ENCODE measurements around the gene LTF. TPM values are rescaled to one million over a fixed set of nuclear protein-coding genes. Genes with fewer than 3 reads are reported as not detected.

Gene LTF
- total and polyA plus RNA-seq, 9 of the 15 experiments (the other 6 are each of a cell fraction or from before 2014, with no cell fraction given) = 0.07 TPM; not detected in 8

DNA sequence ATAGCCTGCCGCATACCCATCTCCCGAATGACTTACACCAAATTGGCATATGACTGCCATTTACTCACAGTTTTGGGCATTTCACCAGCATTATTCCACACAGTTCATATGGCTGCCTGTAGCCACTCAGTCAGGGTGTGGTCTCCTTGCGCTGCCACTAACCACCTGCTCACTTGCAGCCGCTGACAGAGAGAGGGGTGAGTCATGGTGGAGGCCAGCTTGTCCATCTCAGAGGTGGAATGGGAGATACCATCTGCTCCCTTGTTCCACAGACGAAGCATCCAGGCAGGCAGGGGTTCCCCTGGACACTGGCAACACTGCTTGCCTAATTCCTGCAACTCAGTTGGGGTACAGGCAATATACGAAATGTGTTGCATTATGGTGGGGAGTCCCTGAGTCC lies 42.1 kb downstream of the LTF start (continued):
- TF ChIP-seq, protein P1, sequence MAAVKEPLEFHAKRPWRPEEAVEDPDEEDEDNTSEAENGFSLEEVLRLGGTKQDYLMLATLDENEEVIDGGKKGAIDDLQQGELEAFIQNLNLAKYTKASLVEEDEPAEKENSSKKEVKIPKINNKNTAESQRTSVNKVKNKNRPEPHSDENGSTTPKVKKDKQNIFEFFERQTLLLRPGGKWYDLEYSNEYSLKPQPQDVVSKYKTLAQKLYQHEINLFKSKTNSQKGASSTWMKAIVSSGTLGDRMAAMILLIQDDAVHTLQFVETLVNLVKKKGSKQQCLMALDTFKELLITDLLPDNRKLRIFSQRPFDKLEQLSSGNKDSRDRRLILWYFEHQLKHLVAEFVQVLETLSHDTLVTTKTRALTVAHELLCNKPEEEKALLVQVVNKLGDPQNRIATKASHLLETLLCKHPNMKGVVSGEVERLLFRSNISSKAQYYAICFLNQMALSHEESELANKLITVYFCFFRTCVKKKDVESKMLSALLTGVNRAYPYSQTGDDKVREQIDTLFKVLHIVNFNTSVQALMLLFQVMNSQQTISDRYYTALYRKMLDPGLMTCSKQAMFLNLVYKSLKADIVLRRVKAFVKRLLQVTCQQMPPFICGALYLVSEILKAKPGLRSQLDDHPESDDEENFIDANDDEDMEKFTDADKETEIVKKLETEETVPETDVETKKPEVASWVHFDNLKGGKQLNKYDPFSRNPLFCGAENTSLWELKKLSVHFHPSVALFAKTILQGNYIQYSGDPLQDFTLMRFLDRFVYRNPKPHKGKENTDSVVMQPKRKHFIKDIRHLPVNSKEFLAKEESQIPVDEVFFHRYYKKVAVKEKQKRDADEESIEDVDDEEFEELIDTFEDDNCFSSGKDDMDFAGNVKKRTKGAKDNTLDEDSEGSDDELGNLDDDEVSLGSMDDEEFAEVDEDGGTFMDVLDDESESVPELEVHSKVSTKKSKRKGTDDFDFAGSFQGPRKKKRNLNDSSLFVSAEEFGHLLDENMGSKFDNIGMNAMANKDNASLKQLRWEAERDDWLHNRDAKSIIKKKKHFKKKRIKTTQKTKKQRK (IDR thresholded peaks at IDR 0.05; ENCODE audit: borderline replicate concordance, low read depth, low read length) = no peak
- TF ChIP-seq FOSL1 (tag; conservative IDR thresholded peaks at IDR 0.05) (peak; percentile 96), CBFA2T2 (conservative IDR thresholded peaks at IDR 0.05) (peak; percentile 35), MECOM (CRISPR knock-in tag; IDR thresholded peaks at IDR 0.05) (no peak), XRCC4 (IDR thresholded peaks at IDR 0.05; ENCODE audit: extremely low read depth, insufficient read depth, insufficient read length) (no peak), MYC (IDR thresholded peaks at IDR 0.05; ENCODE audit: low read depth, low read length) (0 out of 2 replicates have a peak, but pooled peaks have one; percentile 29), MYC (CRISPR knock-in tag; IDR thresholded peaks at IDR 0.05; ENCODE audit: borderline replicate concordance, low read depth) (no peak), FOS (IDR thresholded peaks at IDR 0.05; ENCODE audit: extremely low read depth, insufficient read length) (peak; percentile 21), BHLHE40 (IDR thresholded peaks at IDR 0.05; ENCODE audit: low read length) (peak; percentile 64; the same call in 1 of the 2 replicates), ATF7 (IDR thresholded peaks at IDR 0.05) (peak; percentile 90), CTBP1 (IDR thresholded peaks at IDR 0.05; ENCODE audit: borderline replicate concordance) (peak; percentile 90), HDAC2 (IDR thresholded peaks at IDR 0.05) (0 out of 2 replicates have a peak, but pooled peaks have one; percentile 27)
- TF ChIP-seq, protein P2, sequence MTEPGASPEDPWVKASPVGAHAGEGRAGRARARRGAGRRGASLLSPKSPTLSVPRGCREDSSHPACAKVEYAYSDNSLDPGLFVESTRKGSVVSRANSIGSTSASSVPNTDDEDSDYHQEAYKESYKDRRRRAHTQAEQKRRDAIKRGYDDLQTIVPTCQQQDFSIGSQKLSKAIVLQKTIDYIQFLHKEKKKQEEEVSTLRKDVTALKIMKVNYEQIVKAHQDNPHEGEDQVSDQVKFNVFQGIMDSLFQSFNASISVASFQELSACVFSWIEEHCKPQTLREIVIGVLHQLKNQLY (CRISPR knock-in tag; conservative IDR thresholded peaks at IDR 0.05) = no peak
- TF ChIP-seq, protein P3, sequence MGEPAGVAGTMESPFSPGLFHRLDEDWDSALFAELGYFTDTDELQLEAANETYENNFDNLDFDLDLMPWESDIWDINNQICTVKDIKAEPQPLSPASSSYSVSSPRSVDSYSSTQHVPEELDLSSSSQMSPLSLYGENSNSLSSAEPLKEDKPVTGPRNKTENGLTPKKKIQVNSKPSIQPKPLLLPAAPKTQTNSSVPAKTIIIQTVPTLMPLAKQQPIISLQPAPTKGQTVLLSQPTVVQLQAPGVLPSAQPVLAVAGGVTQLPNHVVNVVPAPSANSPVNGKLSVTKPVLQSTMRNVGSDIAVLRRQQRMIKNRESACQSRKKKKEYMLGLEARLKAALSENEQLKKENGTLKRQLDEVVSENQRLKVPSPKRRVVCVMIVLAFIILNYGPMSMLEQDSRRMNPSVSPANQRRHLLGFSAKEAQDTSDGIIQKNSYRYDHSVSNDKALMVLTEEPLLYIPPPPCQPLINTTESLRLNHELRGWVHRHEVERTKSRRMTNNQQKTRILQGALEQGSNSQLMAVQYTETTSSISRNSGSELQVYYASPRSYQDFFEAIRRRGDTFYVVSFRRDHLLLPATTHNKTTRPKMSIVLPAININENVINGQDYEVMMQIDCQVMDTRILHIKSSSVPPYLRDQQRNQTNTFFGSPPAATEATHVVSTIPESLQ (CRISPR knock-in tag; IDR thresholded peaks at IDR 0.05) = no peak
- TF ChIP-seq, protein P4, sequence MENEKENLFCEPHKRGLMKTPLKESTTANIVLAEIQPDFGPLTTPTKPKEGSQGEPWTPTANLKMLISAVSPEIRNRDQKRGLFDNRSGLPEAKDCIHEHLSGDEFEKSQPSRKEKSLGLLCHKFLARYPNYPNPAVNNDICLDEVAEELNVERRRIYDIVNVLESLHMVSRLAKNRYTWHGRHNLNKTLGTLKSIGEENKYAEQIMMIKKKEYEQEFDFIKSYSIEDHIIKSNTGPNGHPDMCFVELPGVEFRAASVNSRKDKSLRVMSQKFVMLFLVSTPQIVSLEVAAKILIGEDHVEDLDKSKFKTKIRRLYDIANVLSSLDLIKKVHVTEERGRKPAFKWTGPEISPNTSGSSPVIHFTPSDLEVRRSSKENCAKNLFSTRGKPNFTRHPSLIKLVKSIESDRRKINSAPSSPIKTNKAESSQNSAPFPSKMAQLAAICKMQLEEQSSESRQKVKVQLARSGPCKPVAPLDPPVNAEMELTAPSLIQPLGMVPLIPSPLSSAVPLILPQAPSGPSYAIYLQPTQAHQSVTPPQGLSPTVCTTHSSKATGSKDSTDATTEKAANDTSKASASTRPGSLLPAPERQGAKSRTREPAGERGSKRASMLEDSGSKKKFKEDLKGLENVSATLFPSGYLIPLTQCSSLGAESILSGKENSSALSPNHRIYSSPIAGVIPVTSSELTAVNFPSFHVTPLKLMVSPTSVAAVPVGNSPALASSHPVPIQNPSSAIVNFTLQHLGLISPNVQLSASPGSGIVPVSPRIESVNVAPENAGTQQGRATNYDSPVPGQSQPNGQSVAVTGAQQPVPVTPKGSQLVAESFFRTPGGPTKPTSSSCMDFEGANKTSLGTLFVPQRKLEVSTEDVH (IDR thresholded peaks at IDR 0.05; ENCODE audit: low read depth, partially characterized antibody) = no peak
- TF ChIP-seq, protein P5, sequence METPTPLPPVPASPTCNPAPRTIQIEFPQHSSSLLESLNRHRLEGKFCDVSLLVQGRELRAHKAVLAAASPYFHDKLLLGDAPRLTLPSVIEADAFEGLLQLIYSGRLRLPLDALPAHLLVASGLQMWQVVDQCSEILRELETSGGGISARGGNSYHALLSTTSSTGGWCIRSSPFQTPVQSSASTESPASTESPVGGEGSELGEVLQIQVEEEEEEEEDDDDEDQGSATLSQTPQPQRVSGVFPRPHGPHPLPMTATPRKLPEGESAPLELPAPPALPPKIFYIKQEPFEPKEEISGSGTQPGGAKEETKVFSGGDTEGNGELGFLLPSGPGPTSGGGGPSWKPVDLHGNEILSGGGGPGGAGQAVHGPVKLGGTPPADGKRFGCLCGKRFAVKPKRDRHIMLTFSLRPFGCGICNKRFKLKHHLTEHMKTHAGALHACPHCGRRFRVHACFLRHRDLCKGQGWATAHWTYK (CRISPR knock-in tag; IDR thresholded peaks at IDR 0.05) = no peak; the same call in 1 of the 2 replicates

Data from K562 (cell line).